AG04450 (cell line): ENCODE measurements around the gene ABCC11. TPM values are rescaled to one million over a fixed set of nuclear protein-coding genes. Genes with fewer than 3 reads are reported as not detected.
"Not testable (repeated sequence)": the region's sequence is repeated elsewhere in the genome, so short reads cannot be mapped to it uniquely, and the experiment has no call there.

Experiments
- CTCF ChIA-PET: fragments of 300-600, 350-600 bp; formaldehyde crosslinking; extraction: SDS; loops from one replicate; lab custom pipeline; 2022; ENCODE audit warnings: antibody characterized with exemption, inconsistent platforms; lab: Charles Lee
- POLR2A ChIA-PET: fragments of 350-600 bp; formaldehyde crosslinking; extraction: SDS; loops from one replicate; lab custom pipeline; 2021; ENCODE audit warnings: antibody characterized with exemption, inconsistent platforms; lab: Yijun Ruan, JAX
- DNase-seq: peaks from one replicate; pipeline ENCODE4 v3.0.0-alpha.2; 2011; ENCODE audit warnings: low read depth, low spot score
- H3K27ac ChIP-seq: one replicate; pipeline ENCODE4 v1.5.1; 2012; ENCODE audit warnings: low read depth, low read length, control low read depth
- H3K27me3 ChIP-seq: one replicate; pipeline ENCODE4 v1.6.0; 2012; ENCODE audit warnings: low read length; ENCODE audit not compliant: control insufficient read depth, insufficient read depth
- H3K4me3 ChIP-seq: 2 replicates; pipeline ENCODE4 v1.5.1; 2011; ENCODE audit warnings: mild to moderate bottlenecking, low read depth, low read length, control low read depth
- H3K9me3 ChIP-seq: 2 replicates; pipeline ENCODE4 v1.5.1; 2012; ENCODE audit warnings: low read length; ENCODE audit not compliant: control insufficient read depth, insufficient read depth
- polyA plus RNA-seq: library from polyadenylated mRNA; depleted of rRNA; stranded (reverse); fragments of >200 nt; gene quantifications from 2 replicates; pipeline ENCODE4 v1.2.3, GENCODE V29; 2011
- TF ChIP-seq, protein P1 (sequence below): IDR thresholded peaks from 2 replicates; pipeline ENCODE4 v1.5.1; 2011; ENCODE audit warnings: low read depth, low read length, control low read depth, inconsistent platforms

ABCC11 gene
- polyA plus RNA-seq, 1 experiment = 0.06 TPM

- TF ChIP-seq, protein P1, sequence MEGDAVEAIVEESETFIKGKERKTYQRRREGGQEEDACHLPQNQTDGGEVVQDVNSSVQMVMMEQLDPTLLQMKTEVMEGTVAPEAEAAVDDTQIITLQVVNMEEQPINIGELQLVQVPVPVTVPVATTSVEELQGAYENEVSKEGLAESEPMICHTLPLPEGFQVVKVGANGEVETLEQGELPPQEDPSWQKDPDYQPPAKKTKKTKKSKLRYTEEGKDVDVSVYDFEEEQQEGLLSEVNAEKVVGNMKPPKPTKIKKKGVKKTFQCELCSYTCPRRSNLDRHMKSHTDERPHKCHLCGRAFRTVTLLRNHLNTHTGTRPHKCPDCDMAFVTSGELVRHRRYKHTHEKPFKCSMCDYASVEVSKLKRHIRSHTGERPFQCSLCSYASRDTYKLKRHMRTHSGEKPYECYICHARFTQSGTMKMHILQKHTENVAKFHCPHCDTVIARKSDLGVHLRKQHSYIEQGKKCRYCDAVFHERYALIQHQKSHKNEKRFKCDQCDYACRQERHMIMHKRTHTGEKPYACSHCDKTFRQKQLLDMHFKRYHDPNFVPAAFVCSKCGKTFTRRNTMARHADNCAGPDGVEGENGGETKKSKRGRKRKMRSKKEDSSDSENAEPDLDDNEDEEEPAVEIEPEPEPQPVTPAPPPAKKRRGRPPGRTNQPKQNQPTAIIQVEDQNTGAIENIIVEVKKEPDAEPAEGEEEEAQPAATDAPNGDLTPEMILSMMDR = no peak
- no peaks in the 10 kb centered on the region for H3K9me3 ChIP-seq
- H3K27me3 ChIP-seq = no peaks in the 10 kb centered on the region
- CTCF ChIA-PET = interaction anchor here (4.6 kb wide), 1 partner anchor 1025 kb away, joined by 99 read pairs; the partner anchor contains the start of gene NETO2
- no peak overlapping the region for H3K4me3 ChIP-seq
- no peak overlapping the region for H3K27ac ChIP-seq
- POLR2A ChIA-PET = no interaction called here
- DNase-seq = no peak
Measured at GRCh38 chr16:48168075-48168474, 79.3 kb downstream of the ABCC11 start.

- POLR2A ChIA-PET = interaction anchor here (0.6 kb wide), 1 partner anchor 900 kb away, joined by 3 read pairs; no protein-coding TSS in a partner anchor
Measured at GRCh38 chr16:48166617-48167016, 80.7 kb downstream of the ABCC11 start.

DNA sequence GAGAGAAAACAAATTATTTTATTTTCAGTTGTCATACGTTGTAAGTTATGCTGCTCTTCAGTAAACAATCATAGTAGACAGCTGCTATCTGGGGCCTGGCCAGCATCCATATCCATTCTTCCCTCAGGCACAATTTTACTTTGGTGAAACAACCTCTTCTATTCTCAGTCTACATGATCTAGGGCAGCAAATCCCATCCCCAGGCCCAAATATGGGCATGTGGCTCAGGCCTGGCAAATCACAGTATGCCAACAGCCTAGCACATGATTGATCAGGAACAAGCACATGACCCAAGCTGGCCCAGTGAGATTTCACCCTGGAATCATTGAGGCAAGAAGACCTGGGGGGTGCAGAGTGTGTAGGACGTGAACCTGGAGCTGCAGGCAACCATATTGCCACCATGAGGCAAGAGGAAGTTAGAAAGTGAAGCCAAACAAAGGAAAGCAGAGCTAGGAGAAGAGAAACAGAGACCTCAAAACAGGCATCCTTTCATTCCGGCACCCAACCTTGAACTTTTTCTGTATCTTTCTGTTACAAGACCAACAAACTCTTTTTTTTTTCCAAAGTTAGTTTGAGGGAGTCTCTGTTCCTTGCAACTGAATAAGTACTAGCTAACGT lies 81.3 kb downstream of the ABCC11 start:
- CTCF ChIA-PET = interaction anchor here (0.8 to 4.6 kb wide), 9 partner anchors 9 to 1219 kb away, joined by 3 to 99 read pairs (median 11); partner anchors contain the start of gene NETO2
- H3K27me3 ChIP-seq = no peaks in the 10 kb centered on the region
- TF ChIP-seq, protein P1 = no peak
- H3K9me3 ChIP-seq = no peaks in the 10 kb centered on the region
- no peak overlapping the region for H3K4me3 ChIP-seq
- no peak for DNase-seq
- no peak overlapping the region for H3K27ac ChIP-seq
- POLR2A ChIA-PET = interaction anchor here (0.6 kb wide), 1 partner anchor 899 kb away, joined by 3 read pairs; no protein-coding TSS in a partner anchor

More at GRCh38 chr16:48166617-48167016, 80.7 kb downstream of the ABCC11 start:
- not testable (repeated sequence) for H3K27me3 ChIP-seq, DNase-seq, H3K9me3 ChIP-seq, H3K27ac ChIP-seq, H3K4me3 ChIP-seq
- CTCF ChIA-PET = interaction anchor here (0.8 to 4.6 kb wide), 8 partner anchors 10 to 1219 kb away, joined by 3 to 99 read pairs (median 10); partner anchors contain the start of gene NETO2

DNA sequence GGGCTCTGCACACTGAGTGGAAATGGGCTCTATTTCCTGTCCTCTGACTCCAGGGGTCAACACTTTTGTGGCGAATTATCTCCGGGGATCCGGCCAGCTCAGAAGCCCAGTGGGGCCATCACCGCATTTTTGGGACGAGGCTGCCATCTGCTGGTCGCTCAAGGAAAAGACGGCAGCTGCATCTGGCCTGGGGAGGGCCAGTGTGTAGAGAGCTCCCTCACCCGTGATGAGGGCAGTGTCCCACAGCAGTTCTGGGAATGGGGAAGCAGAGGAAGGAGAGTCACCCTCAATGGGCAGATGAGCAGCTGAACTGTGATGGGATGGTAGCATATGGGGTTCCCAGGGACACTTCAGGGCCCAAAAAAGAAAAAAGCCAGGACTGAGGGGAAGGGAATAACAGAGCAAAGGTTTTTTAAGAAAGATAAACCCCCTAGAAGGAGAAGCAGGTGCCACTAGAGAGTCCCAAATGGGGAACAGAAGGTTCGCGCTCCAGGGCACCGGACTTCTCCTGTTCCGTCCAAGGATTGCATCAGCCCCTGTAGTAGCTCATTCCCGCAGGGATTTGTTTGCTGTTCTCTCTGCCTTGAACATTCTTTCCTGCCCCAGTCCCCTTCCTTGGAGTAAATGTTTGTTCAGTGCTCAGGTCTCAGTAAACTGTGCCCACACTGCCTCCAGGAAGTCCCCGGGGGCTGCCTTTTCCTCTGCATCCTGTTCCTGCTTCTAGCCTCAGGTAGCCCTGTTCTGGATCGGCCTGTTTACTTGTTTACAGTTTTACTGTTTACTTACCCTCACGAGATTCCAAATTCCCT lies 82.2 kb downstream of the ABCC11 start:
- Histone ChIP-seq H3K27ac (no peak overlapping the region), H3K4me3 (no peak overlapping the region), H3K9me3 (no peaks in the 10 kb centered on the region), H3K27me3 (no peaks in the 10 kb centered on the region)
- ChIA-PET CTCF (interaction anchor here (0.5 to 4.6 kb wide), 63 partner anchors 9 to 1320 kb away, joined by 3 to 99 read pairs (median 4); partner anchors contain the start of genes ABCC12, DNAJA2, ITFG1 and NETO2), POLR2A (interaction anchor here (0.6 to 1.4 kb wide), 3 partner anchors 1023 to 1129 kb away, joined by 3 to 4 read pairs (median 4); no protein-coding TSS in a partner anchor)
- peak; percentile 13 for DNase-seq
- TF ChIP-seq, protein P1 = peak; percentile 85

DNA sequence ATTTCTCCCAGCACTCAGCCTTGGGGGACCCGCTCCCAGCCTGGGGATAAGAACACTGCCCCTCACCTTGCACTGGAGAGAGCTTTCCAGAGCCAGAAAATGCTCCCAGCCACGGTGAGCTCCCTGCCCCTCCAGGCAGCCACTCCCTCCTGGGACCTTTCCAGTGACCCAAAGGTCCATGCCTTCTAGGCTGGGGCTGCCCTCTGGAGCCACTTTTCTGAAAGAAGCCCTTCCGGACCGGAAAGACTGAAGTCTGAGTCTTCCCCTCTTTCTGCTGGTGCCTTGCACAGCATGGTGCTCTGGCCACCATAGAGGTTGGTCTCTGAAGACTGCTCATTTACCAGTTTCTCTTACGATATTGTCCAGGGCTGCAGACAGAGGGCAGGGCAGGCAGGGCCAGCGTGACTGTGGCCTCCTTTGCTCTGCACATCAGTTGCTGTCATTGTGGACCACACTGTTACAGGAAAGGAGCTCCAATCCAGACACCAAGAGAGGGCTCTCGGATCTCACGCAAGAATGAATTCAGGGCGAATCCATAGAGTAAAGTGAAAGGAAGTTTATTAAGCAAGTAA lies 84.4 kb downstream of the ABCC11 start:
- DNase-seq = no peak
- no peak overlapping the region for H3K27ac ChIP-seq
- CTCF ChIA-PET = interaction anchor here (1.0 kb wide), 3 partner anchors 1019 to 1125 kb away, joined by 3 to 6 read pairs (median 4); partner anchors contain the start of gene NETO2
- POLR2A ChIA-PET = no interaction called here
- TF ChIP-seq, protein P1 = no peak
- no peaks in the 10 kb centered on the region for H3K27me3 ChIP-seq
- H3K4me3 ChIP-seq = no peak overlapping the region
- no peaks in the 10 kb centered on the region for H3K9me3 ChIP-seq
